T-cell (primary cell): ENCODE results near the gene SIPA1L3. TPM values are rescaled to one million over a fixed set of nuclear protein-coding genes. Genes with fewer than 3 reads are reported as not detected.

Source experiments
- ATAC-seq, 4 experiments: fragments of 200-7000 bp in 3 of 4; fragments of 150-1000 bp in 1 of 4; cut with Tn5 transposase; replicated peaks in 1 of 4; 1 replicate in 3 of 4; 2 replicates in 1 of 4; pipeline ENCODE4 v1.10.0; 2021; ENCODE audit warnings: moderate library complexity in 3 of 4, mild to moderate bottlenecking in 2 of 4, moderate number of reproducible peaks in 1 of 4
- CTCF ChIA-PET, 2 donors: fragments of 300-600 bp; sonication (Branson Sonifier 250); formaldehyde crosslinking; loops; one replicate each; lab custom pipeline; 2022; ENCODE audit warnings: antibody characterized with exemption in 2 of 2; lab: Charles Lee
- POLR2A ChIA-PET, 2 donors: fragments of 300-600 bp; sonication (Branson Sonifier 250); formaldehyde crosslinking; loops; one replicate each; lab custom pipeline; 2022; ENCODE audit warnings: antibody characterized with exemption in 2 of 2; lab: Charles Lee
- DNase-seq, 35 experiments: peaks; one replicate each; pipeline versions ENCODE4 v3.0.0 to v3.0.0-alpha.2; 2013 to 2023
- H3K27ac ChIP-seq: one replicate; pipeline ENCODE4 v1.5.1; 2013; ENCODE audit warnings: low read length
- H3K27me3 ChIP-seq, 2 experiments: replicated peaks in 1 of 2; 1 replicate in 1 of 2; 2 replicates in 1 of 2; pipeline versions ENCODE4 v1.6.1 to v1.7.0; 2013; ENCODE audit warnings: low read length in 1 of 2, mixed read lengths in 1 of 2; ENCODE audit not compliant: control insufficient read depth in 2 of 2, insufficient read depth in 2 of 2; ENCODE audit errors: extremely low read depth in 1 of 2
- H3K36me3 ChIP-seq, 2 donors: 1 replicate in 1 of 2; 2 replicates in 1 of 2; pipeline versions ENCODE4 v1.6.1 to v1.7.0; 2013; ENCODE audit warnings: low read length in 1 of 2; ENCODE audit not compliant: control insufficient read depth in 2 of 2, insufficient read depth in 1 of 2; ENCODE audit errors: extremely low read depth in 1 of 2
- H3K4me1 ChIP-seq, 2 experiments: 1 replicate in 1 of 2; 2 replicates in 1 of 2; pipeline versions ENCODE4 v1.6.1 to v1.7.0; 2013; ENCODE audit warnings: low read length in 2 of 2, mixed read lengths in 1 of 2; ENCODE audit not compliant: insufficient read depth in 2 of 2, control insufficient read depth in 1 of 2; ENCODE audit errors: extremely low read depth in 1 of 2
- H3K4me3 ChIP-seq, 2 donors: 1 replicate in 1 of 2; 2 replicates in 1 of 2; pipeline versions ENCODE4 v1.5.1 to v1.7.0; 2013; ENCODE audit warnings: mild to moderate bottlenecking in 2 of 2, low read length in 1 of 2, moderate library complexity in 1 of 2; ENCODE audit not compliant: control insufficient read depth in 1 of 2; ENCODE audit errors: extremely low read depth in 1 of 2
- H3K9me3 ChIP-seq: 2 replicates; pipeline ENCODE4 v1.7.0; 2013
- H3K27ac Mint-ChIP-seq, 2 donors: one replicate each; pipeline ENCODE4 v1.8.0; 2020 to 2021; ENCODE audit warnings: mild to moderate bottlenecking in 2 of 2, mixed read lengths in 2 of 2
- H3K27me3 Mint-ChIP-seq, 2 donors: one replicate each; pipeline ENCODE4 v1.8.0; 2021 to 2022; ENCODE audit warnings: mixed read lengths in 2 of 2
- H3K36me3 Mint-ChIP-seq: one replicate; pipeline ENCODE4 v1.8.0; 2021; ENCODE audit warnings: mixed read lengths
- H3K4me1 Mint-ChIP-seq, 3 donors: one replicate each; pipeline ENCODE4 v1.8.0; 2020 to 2022; ENCODE audit warnings: mixed read lengths in 3 of 3, mild to moderate bottlenecking in 1 of 3
- H3K4me3 Mint-ChIP-seq, 3 donors: one replicate each; pipeline ENCODE4 v1.8.0; 2020 to 2022; ENCODE audit warnings: mild to moderate bottlenecking in 3 of 3, mixed read lengths in 3 of 3, moderate library complexity in 3 of 3
- H3K9me3 Mint-ChIP-seq, 3 donors: one replicate each; pipeline ENCODE4 v1.8.0; 2020 to 2022; ENCODE audit warnings: mixed read lengths in 3 of 3
- WGBS: methylation state at CpG from one replicate; pipeline ENCODE4 v1.1.5; 2013; ENCODE audit warnings: missing lambda C conversion rate; ENCODE audit not compliant: insufficient coverage; 5-methylcytosine and 5-hydroxymethylcytosine counted together
- total RNA-seq, 35 experiments: library from RNA in 6 of 35; stranded (reverse) in 6 of 35; fragments of 120-200 nt in 1 of 35; gene quantifications; one replicate each; pipeline versions ENCODE4 v1.2.1 to v1.2.4 and lab custom pipeline; 2013 to 2026

SIPA1L3 gene
- total RNA-seq, 5 donors from 2014 or later (not counting 1 experiment from before 2014, with no cell fraction given), result 26.2 to 40.6 (median 35.5) TPM

DNA sequence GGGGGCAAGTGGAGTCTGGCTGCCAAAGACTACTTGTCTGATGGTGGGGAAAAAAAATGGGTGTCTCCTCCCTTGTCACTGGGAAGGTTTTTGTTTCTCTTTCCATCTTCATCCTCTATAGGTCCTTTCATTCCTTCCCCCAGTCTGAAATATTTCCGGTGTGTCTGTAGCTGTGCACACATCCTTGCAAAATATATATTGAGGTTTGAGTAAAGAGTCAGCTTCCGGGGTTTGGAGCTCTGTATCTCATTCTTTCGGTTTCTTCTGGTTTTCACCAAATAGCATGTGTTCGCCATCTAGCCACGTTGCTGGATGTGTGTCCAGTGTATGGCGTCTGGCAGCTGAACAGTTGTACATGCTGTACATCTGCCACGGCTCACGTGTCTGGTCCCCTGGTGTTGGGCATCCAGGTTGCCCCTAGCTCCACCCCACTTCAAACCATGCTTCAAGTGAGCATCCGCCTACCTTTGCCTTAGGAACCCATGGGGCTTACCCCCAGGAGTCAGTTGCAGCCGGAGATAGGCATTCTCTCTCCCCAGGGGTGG lies 142.2 kb downstream of the SIPA1L3 start:
- Mint-ChIP-seq H3K27me3 (no peaks in the 10 kb centered on the region), H3K9me3 (no peaks in the 10 kb centered on the region), H3K4me3 (peak overlapping the region; percentile 72 to 82 (median 79)), H3K27ac (peak overlapping the region; percentile 95 to 96), H3K4me1 (peaks cover 49 to 64% (median 51%) of the 10 kb centered on the region in 3 donors), H3K36me3 (no peaks in the 10 kb centered on the region)
- Histone ChIP-seq H3K27ac (peak overlapping the region; percentile 89), H3K36me3 (no peaks in the 10 kb centered on the region), H3K4me1 (peaks cover 24 to 44% of the 10 kb centered on the region in 2 experiments), H3K9me3 (no peaks in the 10 kb centered on the region), H3K4me3 (peak overlapping the region; percentile 34 to 53), H3K27me3 (no peaks in the 10 kb centered on the region)
- DNase-seq (peak; percentile 17 to 83 (median 43)), ATAC-seq (peak; percentile 91 to 93 (median 92))
- ChIA-PET CTCF (interaction anchor here (0.6 to 1.2 kb wide), 7 partner anchors 11 to 543 kb away, joined by 3 to 12 read pairs (median 5); partner anchors contain the start of genes SIPA1L3 (in 1 of the 2), WDR87 (in 1 of the 2) and ZNF793 (in 1 of the 2)), POLR2A (interaction anchor here (0.6 to 0.8 kb wide), 2 partner anchors 36 to 271 kb away, joined by 3 to 5 read pairs; no protein-coding TSS in a partner anchor)
- 11% methylated on average over 4 of the region's 10 CpGs for WGBS

- CTCF ChIA-PET, result interaction anchor here in 1 of 2 donors (0.7 kb wide), 1 partner anchor 1839 kb away, joined by 3 read pairs; no protein-coding TSS in a partner anchor
- no peak overlapping the region for H3K4me3 Mint-ChIP-seq
- no peaks in the 10 kb centered on the region for H3K36me3 Mint-ChIP-seq
- Histone ChIP-seq H3K27ac (no peak overlapping the region), H3K4me3 (no peak overlapping the region), H3K27me3 (no peaks in the 10 kb centered on the region), H3K4me1 (peaks cover 2 to 15% of the 10 kb centered on the region in 2 experiments), H3K9me3 (no peaks in the 10 kb centered on the region), H3K36me3 (no peaks in the 10 kb centered on the region)
- POLR2A ChIA-PET, result no interaction called here
- peak overlapping the region in 1 of 2 donors; percentile 28 for H3K27ac Mint-ChIP-seq
- no peak for ATAC-seq
- no peaks in the 10 kb centered on the region for H3K9me3 Mint-ChIP-seq
- 83% methylated on average over 1 of the region's 9 CpGs for WGBS
- H3K4me1 Mint-ChIP-seq, result peaks cover 13 to 23% (median 22%) of the 10 kb centered on the region in 3 donors
- no peaks in the 10 kb centered on the region for H3K27me3 Mint-ChIP-seq
- no peak for DNase-seq
Observed at GRCh38 chr19:38055010-38055409, 148.0 kb downstream of the SIPA1L3 start.

GRCh38 chr19:38055655-38056521 lies 148.9 kb downstream of the SIPA1L3 start:
- peaks cover 6 to 15% of the 10 kb centered on the region in 2 experiments for H3K4me1 ChIP-seq
- H3K27ac Mint-ChIP-seq, result peak overlapping the region in 1 of 2 donors; percentile 12
- POLR2A ChIA-PET, result no interaction called here
- peak in 2 of 4 experiments; percentile 21 to 55 for ATAC-seq
- peaks cover 16 to 26% (median 22%) of the 10 kb centered on the region in 3 donors for H3K4me1 Mint-ChIP-seq
- no peaks in the 10 kb centered on the region for H3K27me3 Mint-ChIP-seq
- no peaks in the 10 kb centered on the region for H3K36me3 Mint-ChIP-seq
- CTCF ChIA-PET, result interaction anchor here in 1 of 2 donors (0.6 kb wide), 1 partner anchor 1717 kb away, joined by 3 read pairs; no protein-coding TSS in a partner anchor
- H3K27ac ChIP-seq, result no peak overlapping the region
- H3K4me3 Mint-ChIP-seq, result no peak overlapping the region
- no peaks in the 10 kb centered on the region for H3K9me3 Mint-ChIP-seq
- H3K36me3 ChIP-seq, result no peaks in the 10 kb centered on the region
- no peaks in the 10 kb centered on the region for H3K27me3 ChIP-seq
- no peaks in the 10 kb centered on the region for H3K9me3 ChIP-seq
- WGBS, result 81% methylated on average over 7 of the region's 18 CpGs
- H3K4me3 ChIP-seq, result no peak overlapping the region
- DNase-seq, result peak in 3 of 35 experiments; percentile 14 to 17 (median 17)

GRCh38 chr19:38056646-38057045 lies 149.6 kb downstream of the SIPA1L3 start:
- CTCF ChIA-PET, result interaction anchor here in 1 of 2 donors (0.6 kb wide), 1 partner anchor 1717 kb away, joined by 3 read pairs; no protein-coding TSS in a partner anchor
- no peaks in the 10 kb centered on the region for H3K36me3 Mint-ChIP-seq
- no peak overlapping the region for H3K27ac ChIP-seq
- H3K9me3 ChIP-seq, result no peaks in the 10 kb centered on the region
- H3K36me3 ChIP-seq, result no peaks in the 10 kb centered on the region
- H3K9me3 Mint-ChIP-seq, result no peaks in the 10 kb centered on the region
- DNase-seq, result no peak
- no peaks in the 10 kb centered on the region for H3K27me3 Mint-ChIP-seq
- peaks cover 16 to 27% (median 23%) of the 10 kb centered on the region in 3 donors for H3K4me1 Mint-ChIP-seq
- H3K27ac Mint-ChIP-seq, result peak overlapping the region in 1 of 2 donors; percentile 4
- POLR2A ChIA-PET, result no interaction called here
- no peak overlapping the region for H3K4me3 Mint-ChIP-seq
- H3K27me3 ChIP-seq, result no peaks in the 10 kb centered on the region
- peaks cover 6 to 15% of the 10 kb centered on the region in 2 experiments for H3K4me1 ChIP-seq
- H3K4me3 ChIP-seq, result no peak overlapping the region
- ATAC-seq, result no peak
- 98% methylated on average over 7 of the region's 10 CpGs for WGBS

- POLR2A ChIA-PET, result no interaction called here
- no peaks in the 10 kb centered on the region for H3K36me3 Mint-ChIP-seq
Observed at GRCh38 chr19:38057959-38058690, 151.1 kb downstream of the SIPA1L3 start.

More at GRCh38 chr19:38057959-38058690, 151.1 kb downstream of the SIPA1L3 start:
- WGBS, result 85% methylated on average over 6 of the region's 10 CpGs
- ATAC-seq, result no peak
- Mint-ChIP-seq H3K4me1 (peaks cover 16 to 29% (median 25%) of the 10 kb centered on the region in 3 donors), H3K9me3 (no peaks in the 10 kb centered on the region), H3K27me3 (no peaks in the 10 kb centered on the region), H3K4me3 (no peak overlapping the region), H3K27ac (peak overlapping the region in 1 of 2 donors; percentile 48)
- Histone ChIP-seq H3K27me3 (no peaks in the 10 kb centered on the region), H3K36me3 (no peaks in the 10 kb centered on the region), H3K9me3 (no peaks in the 10 kb centered on the region), H3K27ac (no peak overlapping the region), H3K4me3 (no peak overlapping the region), H3K4me1 (peaks cover 6 to 15% of the 10 kb centered on the region in 2 experiments)
- CTCF ChIA-PET, result interaction anchor here in 1 of 2 donors (0.6 kb wide), 1 partner anchor 1091 kb away, joined by 3 read pairs; no protein-coding TSS in a partner anchor
- DNase-seq, result no peak
